ENCODE data around the gene ANKRD11. TPM values are rescaled to one million over a fixed set of nuclear protein-coding genes. Genes with fewer than 3 reads are reported as not detected.

Gene ANKRD11
- total RNA-seq, 1 experiment from 2014 or later: 297 TPM

- no peaks in the 10 kb centered on the region for H3K27me3 ChIP-seq (replicated peaks; ENCODE audit: control insufficient read depth, insufficient read depth, low read length)
- H3K9me3 Mint-ChIP-seq (ENCODE audit: unreplicated experiment): no peaks in the 10 kb centered on the region
- no peak overlapping the region for H3K4me3 Mint-ChIP-seq (ENCODE audit: unreplicated experiment)
- BruUV-seq (replicated peaks): no TSS peak
- no peaks in the 10 kb centered on the region for H3K27me3 Mint-ChIP-seq (ENCODE audit: insufficient read depth, unreplicated experiment)
- H3K4me3 ChIP-seq (ENCODE audit: low read depth, low read length): no peak overlapping the region
- no peak for DNase-seq
- H3K4me1 ChIP-seq: peaks cover 28% of the 10 kb centered on the region
- CTCF ChIA-PET: interaction anchor here (0.6 to 0.7 kb wide), 2 partner anchors 26 to 33 kb away, joined by 3 read pairs; no protein-coding TSS in a partner anchor
- no peaks in the 10 kb centered on the region for H3K36me3 ChIP-seq (ENCODE audit: control insufficient read depth, insufficient read depth, low read length)
- H3K36me3 Mint-ChIP-seq (ENCODE audit: insufficient read depth, unreplicated experiment): peaks cover 93% of the 10 kb centered on the region
- H3K27ac Mint-ChIP-seq (ENCODE audit: unreplicated experiment): peak overlapping the region; percentile 32
- no peaks in the 10 kb centered on the region for H3K9me3 ChIP-seq
- no peak for TF ChIP-seq CTCF (IDR thresholded peaks at IDR 0.05; ENCODE audit: insufficient read depth in 1 of 2, low read depth in 1 of 2, low read length in 1 of 2, severe bottlenecking in 1 of 2, unreplicated experiment in 1 of 2)
- POLR2A ChIA-PET: no interaction called here
- intact Hi-C loops (cut with micrococcal nuclease; ENCODE audit: unreplicated experiment): no loop called here
- peaks cover 52% of the 10 kb centered on the region for H3K4me1 Mint-ChIP-seq (ENCODE audit: low read depth, unreplicated experiment)
These were observed 118.3 kb downstream of the ANKRD11 start for GRCh38 chr16:89371968-89372634.

GRCh38 chr16:89371386-89371785, 119.0 kb downstream of the ANKRD11 start:
- Mint-ChIP-seq H3K9me3 (ENCODE audit: unreplicated experiment) (no peaks in the 10 kb centered on the region), H3K36me3 (ENCODE audit: insufficient read depth, unreplicated experiment) (peaks cover 93% of the 10 kb centered on the region), H3K27me3 (ENCODE audit: insufficient read depth, unreplicated experiment) (no peaks in the 10 kb centered on the region), H3K27ac (ENCODE audit: unreplicated experiment) (no peak overlapping the region), H3K4me3 (ENCODE audit: unreplicated experiment) (no peak overlapping the region), H3K4me1 (ENCODE audit: low read depth, unreplicated experiment) (peaks cover 54% of the 10 kb centered on the region)
- H3K4me3 ChIP-seq (ENCODE audit: low read depth, low read length): no peak overlapping the region
- POLR2A ChIA-PET: interaction anchor here (0.6 kb wide), 1 partner anchor 134 kb away, joined by 3 read pairs; no protein-coding TSS in a partner anchor
- BruUV-seq (replicated peaks): no TSS peak
- no peaks in the 10 kb centered on the region for H3K27me3 ChIP-seq (replicated peaks; ENCODE audit: control insufficient read depth, insufficient read depth, low read length)
- intact Hi-C loops (cut with micrococcal nuclease; ENCODE audit: unreplicated experiment): no loop called here
- no peaks in the 10 kb centered on the region for H3K9me3 ChIP-seq
- CTCF ChIA-PET: no interaction called here
- peaks cover 24% of the 10 kb centered on the region for H3K4me1 ChIP-seq
- DNase-seq: no peak
- H3K36me3 ChIP-seq (ENCODE audit: control insufficient read depth, insufficient read depth, low read length): no peaks in the 10 kb centered on the region
- TF ChIP-seq CTCF (IDR thresholded peaks at IDR 0.05; ENCODE audit: insufficient read depth in 1 of 2, low read depth in 1 of 2, low read length in 1 of 2, severe bottlenecking in 1 of 2, unreplicated experiment in 1 of 2): no peak

- Histone ChIP-seq H3K36me3 (ENCODE audit: control insufficient read depth, insufficient read depth, low read length) (no peaks in the 10 kb centered on the region), H3K9me3 (no peaks in the 10 kb centered on the region), H3K4me1 (peaks cover 27% of the 10 kb centered on the region), H3K27me3 (replicated peaks; ENCODE audit: control insufficient read depth, insufficient read depth, low read length) (no peaks in the 10 kb centered on the region), H3K4me3 (ENCODE audit: low read depth, low read length) (no peak overlapping the region)
- H3K9me3 Mint-ChIP-seq (ENCODE audit: unreplicated experiment): no peaks in the 10 kb centered on the region
- no peak for TF ChIP-seq CTCF (IDR thresholded peaks at IDR 0.05; ENCODE audit: insufficient read depth in 1 of 2, low read depth in 1 of 2, low read length in 1 of 2, severe bottlenecking in 1 of 2, unreplicated experiment in 1 of 2)
- H3K36me3 Mint-ChIP-seq (ENCODE audit: insufficient read depth, unreplicated experiment): peaks cover 93% of the 10 kb centered on the region
- DNase-seq: no peak
- intact Hi-C loops (cut with micrococcal nuclease; ENCODE audit: unreplicated experiment): no loop called here
- no peaks in the 10 kb centered on the region for H3K27me3 Mint-ChIP-seq (ENCODE audit: insufficient read depth, unreplicated experiment)
- ChIA-PET POLR2A (interaction anchor here (0.6 kb wide), 1 partner anchor 134 kb away, joined by 3 read pairs; no protein-coding TSS in a partner anchor), CTCF (no interaction called here)
- no TSS peak for BruUV-seq (replicated peaks)
- peaks cover 54% of the 10 kb centered on the region for H3K4me1 Mint-ChIP-seq (ENCODE audit: low read depth, unreplicated experiment)
- H3K4me3 Mint-ChIP-seq (ENCODE audit: unreplicated experiment): no peak overlapping the region
- H3K27ac Mint-ChIP-seq (ENCODE audit: unreplicated experiment): peak overlapping the region; percentile 42
These were observed 119.8 kb downstream of the ANKRD11 start for GRCh38 chr16:89370601-89371000.

Data from Caco-2 (cell line).